Liver (tissue), 9 donors: ENCODE data around the gene GPATCH2. TPM values are rescaled to one million over a fixed set of nuclear protein-coding genes. Genes with fewer than 3 reads are reported as not detected.

Source experiments
- DNase-seq: peaks from one replicate; pipeline ENCODE4 v3.0.0-alpha.2; 2017; ENCODE audit warnings: low spot score
- H3K27ac ChIP-seq, 2 donors: one replicate each; pipeline ENCODE4 v1.7.0; 2013; ENCODE audit warnings: inconsistent platforms in 2 of 2, low read length in 2 of 2, control low read depth in 1 of 2, low read depth in 1 of 2, mild to moderate bottlenecking in 1 of 2
- H3K27me3 ChIP-seq, 4 donors: one replicate each; pipeline versions ENCODE4 v1.6.1 to v1.7.0; 2013; ENCODE audit warnings: low read length in 3 of 4, inconsistent platforms in 1 of 4, mild to moderate bottlenecking in 1 of 4, moderate library complexity in 1 of 4; ENCODE audit not compliant: control insufficient read depth in 4 of 4, insufficient read depth in 4 of 4
- H3K36me3 ChIP-seq, 4 donors: one replicate each; pipeline versions ENCODE4 v1.6.1 to v1.7.0; 2013; ENCODE audit warnings: low read length in 3 of 4, mild to moderate bottlenecking in 3 of 4, low read depth in 1 of 4, moderate library complexity in 1 of 4; ENCODE audit not compliant: control insufficient read depth in 4 of 4, insufficient read depth in 3 of 4
- H3K4me1 ChIP-seq, 4 donors: one replicate each; pipeline versions ENCODE4 v1.6.1 to v1.7.0; 2013; ENCODE audit warnings: low read length in 3 of 4, mild to moderate bottlenecking in 3 of 4, moderate library complexity in 1 of 4; ENCODE audit not compliant: control insufficient read depth in 4 of 4, insufficient read depth in 4 of 4
- H3K4me3 ChIP-seq, 3 donors: one replicate each; pipeline versions ENCODE4 v1.6.1 to v1.7.0; 2013; ENCODE audit warnings: low read length in 3 of 3, control low read depth in 1 of 3, low read depth in 1 of 3, mild to moderate bottlenecking in 1 of 3
- H3K9ac ChIP-seq, 2 donors: one replicate each; pipeline ENCODE4 v1.7.0; 2013; ENCODE audit warnings: low read length in 2 of 2, mild to moderate bottlenecking in 2 of 2, moderate library complexity in 2 of 2, control low read depth in 1 of 2, low read depth in 1 of 2
- H3K9me3 ChIP-seq, 4 donors: one replicate each; pipeline versions ENCODE4 v1.6.1 to v1.7.0; 2013; ENCODE audit warnings: low read length in 3 of 4; ENCODE audit not compliant: control insufficient read depth in 4 of 4
- EGR1 ChIP-seq, 2 donors: IDR thresholded peaks; 2 replicates each; pipeline ENCODE4 v1.6.1; 2016 to 2018; ENCODE audit warnings: antibody characterized with exemption in 2 of 2, low read depth in 2 of 2
- FOXA1 ChIP-seq: IDR thresholded peaks from 2 replicates; pipeline ENCODE4 v1.6.1; 2016; ENCODE audit warnings: antibody characterized with exemption
- FOXA2 ChIP-seq: IDR thresholded peaks from 2 replicates; pipeline ENCODE4 v1.6.1; 2016; ENCODE audit warnings: antibody characterized with exemption
- GABPA ChIP-seq, 2 donors: IDR thresholded peaks in 1 of 2; conservative IDR thresholded peaks in 1 of 2; 2 replicates each; pipeline ENCODE4 v1.6.1; 2016; ENCODE audit warnings: antibody characterized with exemption in 2 of 2, mild to moderate bottlenecking in 1 of 2, moderate library complexity in 1 of 2
- HNF4A ChIP-seq, 2 donors: conservative IDR thresholded peaks; 2 replicates each; pipeline ENCODE4 v1.6.1; 2016; ENCODE audit warnings: antibody characterized with exemption in 2 of 2, mild to moderate bottlenecking in 2 of 2
- HNF4G ChIP-seq: IDR thresholded peaks from 2 replicates; pipeline ENCODE4 v1.6.1; 2016; ENCODE audit warnings: antibody characterized with exemption
- JUND ChIP-seq, 2 donors: IDR thresholded peaks; 2 replicates each; pipeline ENCODE4 v1.6.1; 2016; ENCODE audit warnings: antibody characterized with exemption in 2 of 2
- NR2F2 ChIP-seq: IDR thresholded peaks from 2 replicates; pipeline ENCODE4 v1.6.1; 2016; ENCODE audit warnings: antibody characterized with exemption
- RAD21 ChIP-seq, 2 donors: IDR thresholded peaks; 2 replicates each; pipeline ENCODE4 v1.6.1; 2016; ENCODE audit warnings: antibody characterized with exemption in 2 of 2, mild to moderate bottlenecking in 2 of 2
- RXRA ChIP-seq, 2 donors: IDR thresholded peaks; 2 replicates each; pipeline ENCODE4 v1.6.1; 2017 to 2018; ENCODE audit warnings: antibody characterized with exemption in 2 of 2, mild to moderate bottlenecking in 1 of 2
- SP1 ChIP-seq: IDR thresholded peaks from 2 replicates; pipeline ENCODE4 v1.6.1; 2018; ENCODE audit warnings: antibody characterized with exemption, mild to moderate bottlenecking
- TAF1 ChIP-seq: conservative IDR thresholded peaks from 2 replicates; pipeline ENCODE4 v1.6.1; 2016; ENCODE audit warnings: antibody characterized with exemption, mild to moderate bottlenecking
- YY1 ChIP-seq: IDR thresholded peaks from 2 replicates; pipeline ENCODE4 v1.6.1; 2016; ENCODE audit warnings: antibody characterized with exemption, mild to moderate bottlenecking
- WGBS: extraction: QIAGEN DNeasy Blood & Tissue Kit; methylation state at CpG from one replicate; pipeline ENCODE4 v1.1.7; 2013; 5-methylcytosine and 5-hydroxymethylcytosine counted together
- polyA plus RNA-seq, 2 donors: library from polyadenylated mRNA; stranded (reverse) in 1 of 2; unstranded in 1 of 2; fragments of 200-250 nt in 1 of 2; fragments of >200 nt in 1 of 2; fragmentation: Nextera tagmentation in 1 of 2; extraction: Ambion mirVana in 1 of 2; gene quantifications; one replicate each; pipeline versions ENCODE4 v1.2.1 to v1.2.3, GENCODE V29; 2013 to 2015
- total RNA-seq, 2 donors: library from RNA; depleted of rRNA; stranded (reverse); fragments of >200 nt; gene quantifications; one replicate each; pipeline ENCODE4 v1.2.3, GENCODE V29; 2014
- TF ChIP-seq, protein P1 (sequence below): IDR thresholded peaks from 2 replicates; pipeline ENCODE4 v1.6.1; 2016; ENCODE audit warnings: antibody characterized with exemption
- TF ChIP-seq, protein P2 (sequence below): IDR thresholded peaks from 2 replicates; pipeline ENCODE4 v1.6.1; 2016; ENCODE audit warnings: antibody characterized with exemption
- TF ChIP-seq, protein P3 (sequence below): IDR thresholded peaks from 2 replicates; pipeline ENCODE4 v1.6.1; 2016; ENCODE audit warnings: antibody characterized with exemption, mild to moderate bottlenecking
- TF ChIP-seq, protein P4 (sequence below): fragments of 150-350 bp; IDR thresholded peaks from 2 replicates; pipeline ENCODE4 v1.5.1; 2017; ENCODE audit warnings: improper control_type of control experiment, low read depth, low read length; ENCODE audit not compliant: missing input control
- donor health status: healthy.
- donor health status: healthy.
- donor health status: healthy.
- donor health status: healthy.
- donor health status: healthy.

GPATCH2 gene
- total and polyA plus RNA-seq, 4 donors, result 1.6 to 11.2 (median 5.8) TPM

DNA sequence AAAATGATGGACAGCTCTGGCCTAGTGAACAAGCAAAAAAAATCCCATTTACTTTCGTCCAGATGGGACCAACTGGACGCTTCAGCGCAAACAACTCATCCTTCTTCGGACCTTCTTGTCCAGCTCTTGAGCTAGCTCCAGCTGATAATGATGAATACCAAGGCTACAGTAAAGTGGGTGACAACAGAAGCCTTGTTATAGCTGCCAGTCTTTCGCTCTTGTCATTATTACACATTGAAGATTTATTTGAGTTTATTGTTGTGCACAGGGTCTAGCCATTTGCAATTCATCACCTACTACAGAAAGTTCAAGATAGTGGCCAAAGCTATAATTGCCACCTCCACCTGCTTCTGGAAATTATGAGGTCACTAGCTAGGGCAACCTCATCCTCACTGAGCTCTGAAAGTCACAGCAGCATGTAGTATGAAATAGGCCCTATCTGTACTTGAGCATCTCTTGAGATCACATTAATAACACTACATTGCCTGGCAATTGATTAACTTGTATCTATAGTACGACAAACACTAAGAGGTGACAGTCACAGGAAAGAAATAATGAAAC lies 76.9 kb downstream of the GPATCH2 start:
- Histone ChIP-seq H3K36me3 (no peaks in the 10 kb centered on the region), H3K27me3 (no peaks in the 10 kb centered on the region), H3K9me3 (no peaks in the 10 kb centered on the region), H3K27ac (no peak overlapping the region), H3K4me3 (no peak overlapping the region), H3K4me1 (no peaks in the 10 kb centered on the region), H3K9ac (no peak overlapping the region)
- no peak for TF ChIP-seq HNF4A (conservative IDR thresholded peaks at IDR 0.05)
- TF ChIP-seq, protein P1, sequence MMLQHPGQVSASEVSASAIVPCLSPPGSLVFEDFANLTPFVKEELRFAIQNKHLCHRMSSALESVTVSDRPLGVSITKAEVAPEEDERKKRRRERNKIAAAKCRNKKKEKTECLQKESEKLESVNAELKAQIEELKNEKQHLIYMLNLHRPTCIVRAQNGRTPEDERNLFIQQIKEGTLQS, result no peak
- no peak for TF ChIP-seq FOXA1
- no peak for TF ChIP-seq YY1
- no peak for TF ChIP-seq HNF4G
- TF ChIP-seq, protein P2, sequence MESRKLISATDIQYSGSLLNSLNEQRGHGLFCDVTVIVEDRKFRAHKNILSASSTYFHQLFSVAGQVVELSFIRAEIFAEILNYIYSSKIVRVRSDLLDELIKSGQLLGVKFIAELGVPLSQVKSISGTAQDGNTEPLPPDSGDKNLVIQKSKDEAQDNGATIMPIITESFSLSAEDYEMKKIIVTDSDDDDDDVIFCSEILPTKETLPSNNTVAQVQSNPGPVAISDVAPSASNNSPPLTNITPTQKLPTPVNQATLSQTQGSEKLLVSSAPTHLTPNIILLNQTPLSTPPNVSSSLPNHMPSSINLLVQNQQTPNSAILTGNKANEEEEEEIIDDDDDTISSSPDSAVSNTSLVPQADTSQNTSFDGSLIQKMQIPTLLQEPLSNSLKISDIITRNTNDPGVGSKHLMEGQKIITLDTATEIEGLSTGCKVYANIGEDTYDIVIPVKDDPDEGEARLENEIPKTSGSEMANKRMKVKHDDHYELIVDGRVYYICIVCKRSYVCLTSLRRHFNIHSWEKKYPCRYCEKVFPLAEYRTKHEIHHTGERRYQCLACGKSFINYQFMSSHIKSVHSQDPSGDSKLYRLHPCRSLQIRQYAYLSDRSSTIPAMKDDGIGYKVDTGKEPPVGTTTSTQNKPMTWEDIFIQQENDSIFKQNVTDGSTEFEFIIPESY, result no peak
- TF ChIP-seq RXRA (IDR thresholded peaks at IDR 0.05), result no peak
- no peak for TF ChIP-seq RAD21 (IDR thresholded peaks at IDR 0.05)
- TF ChIP-seq FOXA2, result no peak
- no peak for TF ChIP-seq TAF1
- no peak for TF ChIP-seq SP1
- TF ChIP-seq, protein P3, sequence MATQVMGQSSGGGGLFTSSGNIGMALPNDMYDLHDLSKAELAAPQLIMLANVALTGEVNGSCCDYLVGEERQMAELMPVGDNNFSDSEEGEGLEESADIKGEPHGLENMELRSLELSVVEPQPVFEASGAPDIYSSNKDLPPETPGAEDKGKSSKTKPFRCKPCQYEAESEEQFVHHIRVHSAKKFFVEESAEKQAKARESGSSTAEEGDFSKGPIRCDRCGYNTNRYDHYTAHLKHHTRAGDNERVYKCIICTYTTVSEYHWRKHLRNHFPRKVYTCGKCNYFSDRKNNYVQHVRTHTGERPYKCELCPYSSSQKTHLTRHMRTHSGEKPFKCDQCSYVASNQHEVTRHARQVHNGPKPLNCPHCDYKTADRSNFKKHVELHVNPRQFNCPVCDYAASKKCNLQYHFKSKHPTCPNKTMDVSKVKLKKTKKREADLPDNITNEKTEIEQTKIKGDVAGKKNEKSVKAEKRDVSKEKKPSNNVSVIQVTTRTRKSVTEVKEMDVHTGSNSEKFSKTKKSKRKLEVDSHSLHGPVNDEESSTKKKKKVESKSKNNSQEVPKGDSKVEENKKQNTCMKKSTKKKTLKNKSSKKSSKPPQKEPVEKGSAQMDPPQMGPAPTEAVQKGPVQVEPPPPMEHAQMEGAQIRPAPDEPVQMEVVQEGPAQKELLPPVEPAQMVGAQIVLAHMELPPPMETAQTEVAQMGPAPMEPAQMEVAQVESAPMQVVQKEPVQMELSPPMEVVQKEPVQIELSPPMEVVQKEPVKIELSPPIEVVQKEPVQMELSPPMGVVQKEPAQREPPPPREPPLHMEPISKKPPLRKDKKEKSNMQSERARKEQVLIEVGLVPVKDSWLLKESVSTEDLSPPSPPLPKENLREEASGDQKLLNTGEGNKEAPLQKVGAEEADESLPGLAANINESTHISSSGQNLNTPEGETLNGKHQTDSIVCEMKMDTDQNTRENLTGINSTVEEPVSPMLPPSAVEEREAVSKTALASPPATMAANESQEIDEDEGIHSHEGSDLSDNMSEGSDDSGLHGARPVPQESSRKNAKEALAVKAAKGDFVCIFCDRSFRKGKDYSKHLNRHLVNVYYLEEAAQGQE, result no peak
- TF ChIP-seq EGR1 (IDR thresholded peaks at IDR 0.05; ENCODE audit: low read depth in 2 of 2), result no peak
- TF ChIP-seq, protein P4, sequence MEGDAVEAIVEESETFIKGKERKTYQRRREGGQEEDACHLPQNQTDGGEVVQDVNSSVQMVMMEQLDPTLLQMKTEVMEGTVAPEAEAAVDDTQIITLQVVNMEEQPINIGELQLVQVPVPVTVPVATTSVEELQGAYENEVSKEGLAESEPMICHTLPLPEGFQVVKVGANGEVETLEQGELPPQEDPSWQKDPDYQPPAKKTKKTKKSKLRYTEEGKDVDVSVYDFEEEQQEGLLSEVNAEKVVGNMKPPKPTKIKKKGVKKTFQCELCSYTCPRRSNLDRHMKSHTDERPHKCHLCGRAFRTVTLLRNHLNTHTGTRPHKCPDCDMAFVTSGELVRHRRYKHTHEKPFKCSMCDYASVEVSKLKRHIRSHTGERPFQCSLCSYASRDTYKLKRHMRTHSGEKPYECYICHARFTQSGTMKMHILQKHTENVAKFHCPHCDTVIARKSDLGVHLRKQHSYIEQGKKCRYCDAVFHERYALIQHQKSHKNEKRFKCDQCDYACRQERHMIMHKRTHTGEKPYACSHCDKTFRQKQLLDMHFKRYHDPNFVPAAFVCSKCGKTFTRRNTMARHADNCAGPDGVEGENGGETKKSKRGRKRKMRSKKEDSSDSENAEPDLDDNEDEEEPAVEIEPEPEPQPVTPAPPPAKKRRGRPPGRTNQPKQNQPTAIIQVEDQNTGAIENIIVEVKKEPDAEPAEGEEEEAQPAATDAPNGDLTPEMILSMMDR, result no peak
- no peak for TF ChIP-seq JUND (IDR thresholded peaks at IDR 0.05)
- TF ChIP-seq NR2F2, result no peak
- TF ChIP-seq GABPA (IDR thresholded peaks at IDR 0.05 in 1 of 2, conservative IDR thresholded peaks at IDR 0.05 in 1 of 2), result no peak
- no peak for DNase-seq
- 96% methylated on average over 6 of the region's 6 CpGs for WGBS
